Measurements from ENCODE around the gene PIK3CA. TPM values are rescaled to one million over a fixed set of nuclear protein-coding genes. Genes with fewer than 3 reads are reported as not detected.

The PIK3CA gene
- total RNA-seq, 1 experiment from 2014 or later = 27.6 TPM

- TF ChIP-seq REST (IDR thresholded peaks at IDR 0.05; ENCODE audit: insufficient read depth in 1 of 2, low read depth in 2 of 2, low read length in 1 of 2) (no peak), POLR2AphosphoS5 (IDR thresholded peaks at IDR 0.05; ENCODE audit: low read depth, low read length) (no peak), TCF7L2 (IDR thresholded peaks at IDR 0.05; ENCODE audit: low read depth, low read length) (no peak), CTCF (IDR thresholded peaks at IDR 0.05) (no peak), SIN3A (IDR thresholded peaks at IDR 0.05; ENCODE audit: borderline replicate concordance, insufficient read depth, low read depth, low read length) (no peak)
- Histone ChIP-seq H3K4me1 (ENCODE audit: control insufficient read depth, insufficient read depth, low read length) (no peaks in the 10 kb centered on the region), H3K36me3 (ENCODE audit: control insufficient read depth, insufficient read depth, low read length) (no peaks in the 10 kb centered on the region), H3K9me3 (ENCODE audit: control insufficient read depth, insufficient read depth, low read depth, low read length) (no peaks in the 10 kb centered on the region), H3K27me3 (ENCODE audit: control insufficient read depth, insufficient read depth, low read length) (no peaks in the 10 kb centered on the region; the same call in 1 of the 2 replicates), H3K4me3 (ENCODE audit: low read depth in 2 of 2, low read length in 2 of 2) (no peak overlapping the region), H3K27ac (ENCODE audit: low read length) (no peak overlapping the region)
- BruUV-seq (replicated peaks) = no TSS peak
- ATAC-seq = no peak
- ChIA-PET CTCF (no interaction called here), POLR2A (interaction anchor here (0.5 kb wide), 1 partner anchor 857 kb away, joined by 3 read pairs; no protein-coding TSS in a partner anchor)
- no peak for DNase-seq (ENCODE audit: low read depth, low spot score)
- in situ Hi-C loops (cut with HindIII; ENCODE audit: low pct_unique_long_range_greater_than_20kb, low sequenced_read_pairs) = no loop called here
- intact Hi-C loops (cut with micrococcal nuclease; ENCODE audit: unreplicated experiment) = no loop called here
Measured at GRCh38 chr3:179288845-179289244, 140.7 kb downstream of the PIK3CA start.

- H3K9me3 ChIP-seq (ENCODE audit: control insufficient read depth, insufficient read depth, low read depth, low read length) = no peaks in the 10 kb centered on the region
- CTCF ChIA-PET = no interaction called here
- no peaks in the 10 kb centered on the region; the same call in 1 of the 2 replicates for H3K27me3 ChIP-seq (ENCODE audit: control insufficient read depth, insufficient read depth, low read length)
- H3K4me3 ChIP-seq (ENCODE audit: low read depth in 2 of 2, low read length in 2 of 2) = no peak overlapping the region
- TF ChIP-seq CTCF (IDR thresholded peaks at IDR 0.05) (no peak), REST (IDR thresholded peaks at IDR 0.05; ENCODE audit: insufficient read depth in 1 of 2, low read depth in 2 of 2, low read length in 1 of 2) (no peak), POLR2AphosphoS5 (IDR thresholded peaks at IDR 0.05; ENCODE audit: low read depth, low read length) (no peak), SIN3A (IDR thresholded peaks at IDR 0.05; ENCODE audit: borderline replicate concordance, insufficient read depth, low read depth, low read length) (no peak), TCF7L2 (IDR thresholded peaks at IDR 0.05; ENCODE audit: low read depth, low read length) (no peak)
- no peaks in the 10 kb centered on the region for H3K4me1 ChIP-seq (ENCODE audit: control insufficient read depth, insufficient read depth, low read length)
- in situ Hi-C loops (cut with HindIII; ENCODE audit: low pct_unique_long_range_greater_than_20kb, low sequenced_read_pairs) (no loop called here), intact Hi-C loops (cut with micrococcal nuclease; ENCODE audit: unreplicated experiment) (no loop called here)
- no TSS peak for BruUV-seq (replicated peaks)
- no peaks in the 10 kb centered on the region for H3K36me3 ChIP-seq (ENCODE audit: control insufficient read depth, insufficient read depth, low read length)
- ATAC-seq (no peak), DNase-seq (ENCODE audit: low read depth, low spot score) (no peak)
- POLR2A ChIA-PET = interaction anchor here (0.5 kb wide), 1 partner anchor 858 kb away, joined by 3 read pairs; no protein-coding TSS in a partner anchor
- no peak overlapping the region for H3K27ac ChIP-seq (ENCODE audit: low read length)
Measured at GRCh38 chr3:179289295-179289694, 141.1 kb downstream of the PIK3CA start.
